IPS-NIHi7 (cell line): Measurements from ENCODE around the gene RNF103.

Experiments
- DNase-seq: peaks from one replicate; pipeline ENCODE4 v3.0.0; 2012; ENCODE audit warnings: mixed read lengths; ENCODE audit errors: extremely low spot score

Gene RNF103

GRCh38 chr2:86566821-86567190, 56.9 kb downstream of the RNF103 start:
- no peak for DNase-seq

- no peak for DNase-seq
Observed at GRCh38 chr2:86566158-86566820, 57.4 kb downstream of the RNF103 start.

- DNase-seq, result no peak
Observed at GRCh38 chr2:86563650-86564061, 60.0 kb downstream of the RNF103 start.

GRCh38 chr2:86562922-86563649, 60.6 kb downstream of the RNF103 start, which contains the start of gene CHMP3:
CHMP3 (minus strand) TSS chr2:86563443; CDS start chr2:86563348, 95 bp downstream.
- DNase-seq, result peak; percentile 99

- DNase-seq, result no peak
Observed at GRCh38 chr2:86562485-86562921, 61.2 kb downstream of the RNF103 start.

GRCh38 chr2:86557836-86558235, 65.8 kb downstream of the RNF103 start:
- DNase-seq, result no peak

GRCh38 chr2:86556508-86556907, 67.2 kb downstream of the RNF103 start:
- no peak for DNase-seq
